Stimulated activated CD4-positive, alpha-beta T cell treated with anti-CD3 and anti-CD28 coated beads, Interleukin-4, amount 100 ng/mL, for 48 hours (primary cell): ENCODE results near the gene CERCAM.
"Not testable (repeated sequence)": the region's sequence is repeated elsewhere in the genome, so short reads cannot be mapped to it uniquely, and the experiment has no call there.

Experiments used
- DNase-seq, 2 donors: peaks; one replicate each; pipeline ENCODE4 v3.0.0-alpha.2; 2020; ENCODE audit warnings: low read depth in 2 of 2

The CERCAM gene

GRCh38 chr9:128393145-128393775 lies 27.4 kb upstream of the CERCAM start:
- DNase-seq = no peak

GRCh38 chr9:128393970-128394369 lies 26.7 kb upstream of the CERCAM start:
- DNase-seq = no peak

GRCh38 chr9:128394379-128395168 lies 26.1 kb upstream of the CERCAM start:
- no peak for DNase-seq

- DNase-seq = no peak
Measured at GRCh38 chr9:128396970-128397613, 23.6 kb upstream of the CERCAM start.

GRCh38 chr9:128397831-128398230 lies 22.8 kb upstream of the CERCAM start:
- no peak for DNase-seq

GRCh38 chr9:128399861-128400260 lies 20.8 kb upstream of the CERCAM start:
- no peak for DNase-seq

- DNase-seq = no peak
Measured at GRCh38 chr9:128404560-128404959, 16.1 kb upstream of the CERCAM start.

- DNase-seq = no peak
Measured at GRCh38 chr9:128405077-128405779, 15.4 kb upstream of the CERCAM start.

- DNase-seq = no peak
Measured at GRCh38 chr9:128405780-128406171, 14.9 kb upstream of the CERCAM start.

- no peak for DNase-seq
Measured at GRCh38 chr9:128406848-128407391, 13.7 kb upstream of the CERCAM start.

GRCh38 chr9:128408963-128409431 lies 11.7 kb upstream of the CERCAM start:
- no peak for DNase-seq

GRCh38 chr9:128409450-128409849 lies 11.2 kb upstream of the CERCAM start:
- DNase-seq = no peak

- no peak for DNase-seq
Measured at GRCh38 chr9:128409978-128410377, 10.7 kb upstream of the CERCAM start.

GRCh38 chr9:128411364-128412119 lies 9.1 kb upstream of the CERCAM start:
- DNase-seq = no peak

- peak; percentile 18 to 56 for DNase-seq
Measured at GRCh38 chr9:128412120-128412790, 8.4 kb upstream of the CERCAM start.

GRCh38 chr9:128413728-128414127 lies 6.9 kb upstream of the CERCAM start:
- not testable (repeated sequence) for DNase-seq

- DNase-seq = no peak
Measured at GRCh38 chr9:128414461-128414860, 6.2 kb upstream of the CERCAM start.

- no peak for DNase-seq
Measured at GRCh38 chr9:128415281-128415680, 5.4 kb upstream of the CERCAM start.

GRCh38 chr9:128416014-128416413 lies 4.6 kb upstream of the CERCAM start:
- no peak for DNase-seq

GRCh38 chr9:128416432-128417019 lies 4.1 kb upstream of the CERCAM start:
- no peak for DNase-seq
